CD4-positive, alpha-beta T cell treated with Interleukin-17A for 1 hour (primary cell): ENCODE measurements around the gene NT5C3B.

ENCODE experiments used
- DNase-seq: peaks from one replicate; pipeline ENCODE4 v3.0.0-alpha.2; 2020

The NT5C3B gene

GRCh38 chr17:41806685-41807445, 29.2 kb downstream of the NT5C3B start:
- no peak for DNase-seq

GRCh38 chr17:41803049-41804020, 32.7 kb downstream of the NT5C3B start:
- no peak for DNase-seq

- DNase-seq = peak; percentile 72
These were observed 34.4 kb downstream of the NT5C3B start for GRCh38 chr17:41801374-41802271.

DNA sequence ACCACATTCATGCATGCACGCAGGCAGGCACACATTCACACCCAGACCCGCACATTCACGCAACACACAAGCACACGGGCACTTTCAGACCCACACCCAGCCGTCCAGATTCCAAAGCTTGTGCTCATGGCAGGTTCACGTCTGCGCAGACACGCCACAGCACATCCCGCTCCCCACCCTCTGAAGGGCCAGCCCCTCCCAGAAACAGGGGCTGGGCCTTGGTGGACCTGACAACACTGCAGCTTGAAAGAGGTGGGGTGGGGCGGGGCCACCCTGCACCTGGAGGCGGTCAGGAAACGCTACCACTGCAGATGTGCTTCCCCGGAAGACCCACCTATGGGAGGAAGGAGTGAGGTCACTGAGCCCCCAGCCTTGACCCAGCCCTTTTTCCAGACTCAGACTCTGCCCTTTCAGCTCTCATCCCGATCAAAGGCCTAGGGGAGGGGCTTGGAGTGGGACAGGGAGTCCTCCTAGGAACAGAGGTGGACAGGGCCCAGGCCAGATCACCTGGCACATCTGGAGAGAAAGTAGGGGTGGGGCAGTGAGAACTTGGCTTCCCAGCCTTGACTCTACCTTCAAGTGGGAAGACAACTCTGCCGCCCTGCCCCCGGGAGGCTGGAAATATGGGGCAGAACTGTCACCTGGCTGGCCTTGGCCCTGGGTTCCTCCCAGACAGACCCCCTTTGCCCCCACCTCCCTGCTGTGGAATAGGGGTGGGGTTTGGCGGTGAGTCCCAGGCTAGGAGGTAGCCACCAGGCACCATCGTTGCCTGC, 35.2 kb downstream of the NT5C3B start:
- DNase-seq = peak; percentile 11

DNA sequence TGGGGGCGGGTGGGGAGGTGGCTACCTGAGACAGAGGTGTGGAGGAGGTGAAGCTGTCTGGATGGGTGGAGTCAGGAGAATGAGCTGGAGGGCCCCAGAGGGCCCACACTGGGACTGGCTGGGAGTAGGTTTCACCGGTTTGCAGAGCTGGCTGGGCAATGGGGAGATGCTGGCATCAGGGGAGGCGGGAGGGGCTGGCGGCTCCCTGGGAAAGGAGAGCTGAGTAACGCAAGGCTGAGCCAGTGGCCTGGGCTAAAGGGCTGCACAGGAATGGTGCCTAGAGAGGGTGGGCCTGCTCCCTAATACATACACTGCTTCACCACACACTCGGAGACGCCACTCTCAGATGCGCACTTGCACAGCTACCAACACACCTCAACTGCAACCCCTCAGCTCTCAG, 36.7 kb downstream of the NT5C3B start:
- DNase-seq = no peak

GRCh38 chr17:41797377-41797776, 38.7 kb downstream of the NT5C3B start:
- DNase-seq = no peak

GRCh38 chr17:41796121-41796895, 39.7 kb downstream of the NT5C3B start:
- DNase-seq = no peak

DNA sequence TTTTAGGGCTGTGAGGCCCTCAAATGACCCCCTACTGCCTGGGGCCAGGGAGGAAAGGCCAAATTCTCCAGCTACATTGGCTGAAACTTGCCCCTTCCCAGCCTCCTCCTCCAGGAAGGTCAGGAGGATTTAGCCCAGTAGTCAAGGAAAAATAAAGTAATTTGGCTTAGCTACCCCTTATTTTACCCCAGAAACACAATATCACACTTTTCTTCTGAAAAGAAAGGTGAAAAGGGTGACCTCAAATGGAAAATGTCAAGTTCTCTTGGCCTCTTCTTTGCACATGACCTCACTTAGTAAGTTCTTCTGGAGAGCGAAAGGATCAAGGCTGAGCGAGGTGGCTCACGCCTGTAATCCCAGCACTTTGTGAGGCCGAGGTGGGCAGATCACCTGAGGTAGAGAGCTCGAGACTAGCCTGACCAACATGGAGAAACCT, 41.5 kb downstream of the NT5C3B start:
- DNase-seq = no peak

DNA sequence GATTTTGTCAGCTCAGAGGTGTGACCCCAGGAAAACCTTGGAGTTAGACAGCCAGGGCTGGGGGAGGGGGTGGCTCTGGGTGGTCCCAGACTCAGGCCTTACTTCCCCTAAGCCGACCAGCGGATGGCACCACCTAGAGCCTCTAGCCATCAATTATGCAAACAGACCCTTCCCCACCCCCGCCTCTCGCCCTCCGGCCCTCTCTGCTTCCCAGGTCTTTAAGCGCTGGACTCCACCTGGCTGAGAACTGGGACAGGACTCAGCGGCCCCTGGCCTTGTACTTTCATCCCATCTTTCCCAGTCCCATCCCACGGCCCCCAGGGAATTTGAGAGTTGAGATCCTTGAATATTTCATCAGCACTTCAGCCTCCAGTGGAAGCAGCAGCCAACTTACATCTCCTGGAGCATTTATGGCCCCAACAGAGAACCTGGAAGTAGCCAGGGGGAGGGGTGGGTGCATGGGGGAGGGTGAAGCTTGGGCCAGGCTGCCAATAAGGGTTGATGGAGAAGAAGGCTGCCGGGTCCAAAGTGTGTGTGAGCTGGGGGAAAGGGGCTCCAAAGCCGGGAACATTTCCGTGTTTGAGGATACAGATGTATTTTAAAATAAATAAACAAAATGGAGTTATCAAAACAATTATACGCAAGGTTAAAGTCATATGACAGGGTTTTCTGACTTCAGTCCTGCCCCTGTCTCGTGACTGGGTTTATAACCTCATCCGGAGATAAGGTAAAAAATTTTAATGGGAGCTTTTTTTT, 42.1 kb downstream of the NT5C3B start:
- DNase-seq = no peak

GRCh38 chr17:41792845-41793783, 42.9 kb downstream of the NT5C3B start:
- DNase-seq = no peak

DNA sequence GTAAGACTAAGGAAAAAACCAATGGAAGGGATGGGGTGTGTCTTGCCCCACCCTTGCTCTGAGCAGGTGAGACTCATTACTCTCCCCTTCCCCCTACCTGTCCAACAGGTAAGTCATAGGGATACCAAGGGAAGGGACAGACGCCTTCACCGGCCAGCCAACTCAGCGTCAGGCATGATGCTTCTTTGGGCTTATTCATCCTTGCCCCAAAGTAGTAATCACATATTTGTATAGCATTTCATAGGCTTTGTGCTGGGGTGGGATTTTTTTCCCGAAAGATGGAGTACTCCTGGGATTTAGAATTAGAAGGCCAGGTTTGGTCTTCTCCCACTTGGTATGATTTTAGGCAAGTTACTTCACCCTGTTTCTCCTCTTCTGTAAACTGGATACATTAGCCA, 49.0 kb downstream of the NT5C3B start:
- no peak for DNase-seq

GRCh38 chr17:41786227-41787020, 49.6 kb downstream of the NT5C3B start, which contains the start of gene JUP:
Gene JUP, minus strand, starts transcription at chr17:41786711. Its CDS starts 14,857 bp downstream, at chr17:41771854.
- peak; percentile 91 for DNase-seq

GRCh38 chr17:41785859-41786226, 50.2 kb downstream of the NT5C3B start:
- peak; percentile 8 for DNase-seq

GRCh38 chr17:41785091-41785858, 50.8 kb downstream of the NT5C3B start:
- DNase-seq = no peak

DNA sequence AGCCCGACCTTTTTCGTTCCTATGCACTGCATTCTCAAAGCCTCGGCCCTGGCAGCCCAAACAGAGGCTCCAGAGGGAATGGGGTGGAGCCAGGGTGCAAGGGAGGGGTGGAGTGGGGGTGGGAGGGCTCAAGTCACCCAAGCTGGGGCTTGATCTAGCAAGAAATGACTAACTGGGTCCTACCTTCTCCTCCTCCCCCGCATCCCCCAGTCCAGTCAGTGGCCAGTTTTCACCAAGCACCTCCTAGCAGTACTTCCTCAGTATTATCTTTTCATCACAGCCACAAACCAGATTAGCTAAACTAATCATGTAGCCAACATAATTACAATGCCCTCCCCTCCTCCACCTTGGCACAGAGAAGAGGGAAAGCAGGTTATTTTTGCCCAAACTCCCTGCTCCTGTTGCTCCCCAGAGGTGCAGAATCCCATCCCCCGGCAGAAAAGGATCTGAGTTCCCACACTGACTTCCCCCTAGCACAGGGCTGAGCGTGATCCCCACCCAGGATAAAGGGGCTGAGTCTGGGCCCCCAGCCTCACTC, 51.8 kb downstream of the NT5C3B start:
- no peak for DNase-seq

DNA sequence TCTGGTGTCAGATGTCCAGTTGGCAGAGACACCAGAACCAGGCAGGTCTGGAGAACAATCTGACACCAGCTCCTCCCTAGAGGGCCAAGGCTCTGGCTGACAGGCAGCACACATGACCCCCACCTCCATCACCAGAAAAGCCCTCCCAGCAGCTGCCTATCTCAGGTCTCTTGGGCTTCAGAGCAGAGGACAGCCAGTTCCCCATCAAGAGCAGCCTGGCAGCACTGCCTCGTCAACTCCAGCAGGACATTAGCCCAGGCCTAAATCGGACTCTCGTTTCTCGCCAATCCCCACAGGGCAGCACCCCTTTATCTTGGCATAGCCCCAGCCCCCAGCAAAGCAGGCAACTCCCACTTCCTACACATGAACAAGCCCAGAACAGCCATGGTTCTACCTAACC, 53.9 kb downstream of the NT5C3B start:
- DNase-seq = no peak
